GM19455 (cell line): ENCODE measurements around the gene PIEZO2.

Experiments used
- ATAC-seq: cut with Tn5 transposase; IDR thresholded peaks from one replicate; pipeline ENCODE4 v1.9.1; 2021; ENCODE audit not compliant: unreplicated experiment

Gene PIEZO2

GRCh38 chr18:10797896-10798295 lies 351.5 kb downstream of the PIEZO2 start:
- no peak for ATAC-seq

- ATAC-seq: no peak
Observed at GRCh38 chr18:10794771-10795170, 354.6 kb downstream of the PIEZO2 start.

GRCh38 chr18:10793730-10794370 lies 355.5 kb downstream of the PIEZO2 start:
- no peak for ATAC-seq

- ATAC-seq: no peak
Observed at GRCh38 chr18:10792181-10792580, 357.2 kb downstream of the PIEZO2 start.

- ATAC-seq: no peak
Observed at GRCh38 chr18:10791169-10791831, 358.1 kb downstream of the PIEZO2 start.

- no peak for ATAC-seq
Observed at GRCh38 chr18:10789180-10789579, 360.2 kb downstream of the PIEZO2 start.

- ATAC-seq: peak; percentile 92
Observed at GRCh38 chr18:10787293-10787901, 362.0 kb downstream of the PIEZO2 start.

- no peak for ATAC-seq
Observed at GRCh38 chr18:10785798-10786197, 363.6 kb downstream of the PIEZO2 start.

GRCh38 chr18:10784596-10785202 lies 364.7 kb downstream of the PIEZO2 start:
- no peak for ATAC-seq

- no peak for ATAC-seq
Observed at GRCh38 chr18:10783941-10784340, 365.4 kb downstream of the PIEZO2 start.

GRCh38 chr18:10776493-10776892 lies 372.9 kb downstream of the PIEZO2 start:
- no peak for ATAC-seq

- ATAC-seq: no peak
Observed at GRCh38 chr18:10775026-10775425, 374.3 kb downstream of the PIEZO2 start.

- no peak for ATAC-seq
Observed at GRCh38 chr18:10771053-10771709, 378.2 kb downstream of the PIEZO2 start.

- ATAC-seq: no peak
Observed at GRCh38 chr18:10770264-10770663, 379.1 kb downstream of the PIEZO2 start.

- no peak for ATAC-seq
Observed at GRCh38 chr18:10768221-10768620, 381.1 kb downstream of the PIEZO2 start.

GRCh38 chr18:10767658-10768057 lies 381.7 kb downstream of the PIEZO2 start:
- ATAC-seq: no peak

GRCh38 chr18:10760986-10761385 lies 388.4 kb downstream of the PIEZO2 start:
- no peak for ATAC-seq

- ATAC-seq: no peak
Observed at GRCh38 chr18:10759241-10759640, 390.1 kb downstream of the PIEZO2 start.

- no peak for ATAC-seq
Observed at GRCh38 chr18:10757946-10758345, 391.4 kb downstream of the PIEZO2 start.

GRCh38 chr18:10757349-10757748 lies 392.0 kb downstream of the PIEZO2 start:
- ATAC-seq: no peak

- ATAC-seq: no peak
Observed at GRCh38 chr18:10755855-10756254, 393.5 kb downstream of the PIEZO2 start.
